GM19238 (cell line): ENCODE measurements around the gene MYOZ2.
A peak's percentile ranks its signal among the peaks of the same experiment; 100 is the strongest.

ENCODE experiments used
- DNase-seq: peaks from one replicate; pipeline ENCODE4 v3.0.0; 2011; ENCODE audit warnings: low spot score; ENCODE audit not compliant: insufficient read length

The MYOZ2 gene

DNA sequence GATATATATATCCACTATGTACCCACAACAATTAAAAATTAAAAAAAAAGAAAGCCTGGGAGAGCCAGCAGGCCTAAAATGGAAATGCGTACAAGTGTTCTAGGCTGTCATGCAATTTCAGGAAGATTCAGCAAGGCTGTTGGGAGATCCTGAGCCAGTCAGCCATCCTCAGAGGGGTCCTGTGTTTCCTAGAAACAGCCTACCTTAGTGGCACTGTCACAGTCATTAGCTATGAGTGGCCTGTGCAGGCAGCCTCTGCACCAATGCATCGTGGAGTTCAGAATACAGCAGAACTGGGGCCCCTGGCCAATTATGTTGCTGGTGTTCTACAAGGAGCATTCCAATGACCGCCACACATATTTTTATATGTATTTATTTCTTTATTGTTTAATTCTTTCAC, 55.9 kb downstream of the MYOZ2 start:
- DNase-seq: no peak

DNA sequence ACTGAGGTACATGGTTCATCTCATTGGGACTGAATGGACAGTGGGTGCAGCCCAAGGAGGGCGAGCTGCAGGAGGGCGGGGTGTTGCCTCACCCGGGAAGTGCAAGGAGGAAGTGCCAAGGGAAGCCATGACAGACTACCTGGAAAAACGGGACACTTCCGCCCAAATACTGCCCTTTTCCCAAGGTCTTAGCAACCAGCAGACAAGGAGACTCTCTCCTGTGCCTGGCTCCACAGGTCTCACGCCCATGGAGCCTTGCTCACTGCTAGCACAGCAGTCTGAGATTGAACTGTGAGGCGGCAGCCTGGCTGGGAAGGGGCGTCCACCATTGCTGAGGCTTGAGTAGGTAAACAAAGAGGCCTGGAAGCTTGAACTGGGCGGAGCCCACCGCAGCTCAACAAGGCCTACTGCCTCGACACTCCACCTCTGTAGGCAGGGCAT, 62.2 kb downstream of the MYOZ2 start:
- no peak for DNase-seq

- no peak for DNase-seq
Measured at GRCh38 chr4:119204916-119205315, 69.3 kb downstream of the MYOZ2 start.

- DNase-seq: no peak
Measured at GRCh38 chr4:119205690-119206089, 70.1 kb downstream of the MYOZ2 start.

GRCh38 chr4:119206178-119206577, 70.5 kb downstream of the MYOZ2 start:
- no peak for DNase-seq

GRCh38 chr4:119207051-119207450, 71.4 kb downstream of the MYOZ2 start:
- no peak for DNase-seq

GRCh38 chr4:119209077-119209476, 73.4 kb downstream of the MYOZ2 start:
- DNase-seq: no peak

GRCh38 chr4:119209586-119209985, 74.0 kb downstream of the MYOZ2 start:
- no peak for DNase-seq

DNA sequence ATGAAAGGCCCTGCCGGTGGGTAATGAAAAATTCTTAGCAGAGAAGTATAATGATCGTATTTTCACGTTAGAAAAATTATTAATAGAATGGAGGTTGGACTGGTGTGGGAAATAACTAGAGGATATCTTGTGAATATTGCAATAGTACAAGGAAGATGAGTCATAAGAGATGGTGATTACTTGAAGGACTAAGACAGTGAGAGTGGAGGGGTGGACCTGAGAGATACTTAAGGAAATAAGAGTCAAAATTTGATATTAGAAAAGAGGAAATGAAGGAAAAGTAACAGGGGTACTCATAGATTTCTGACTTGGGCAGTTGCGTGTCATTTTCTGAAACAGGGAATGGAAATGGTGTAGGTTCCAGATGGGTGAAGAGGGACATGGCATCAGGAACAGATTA, 75.1 kb downstream of the MYOZ2 start:
- DNase-seq: no peak

- DNase-seq: no peak
Measured at GRCh38 chr4:119211867-119212233, 76.2 kb downstream of the MYOZ2 start.

DNA sequence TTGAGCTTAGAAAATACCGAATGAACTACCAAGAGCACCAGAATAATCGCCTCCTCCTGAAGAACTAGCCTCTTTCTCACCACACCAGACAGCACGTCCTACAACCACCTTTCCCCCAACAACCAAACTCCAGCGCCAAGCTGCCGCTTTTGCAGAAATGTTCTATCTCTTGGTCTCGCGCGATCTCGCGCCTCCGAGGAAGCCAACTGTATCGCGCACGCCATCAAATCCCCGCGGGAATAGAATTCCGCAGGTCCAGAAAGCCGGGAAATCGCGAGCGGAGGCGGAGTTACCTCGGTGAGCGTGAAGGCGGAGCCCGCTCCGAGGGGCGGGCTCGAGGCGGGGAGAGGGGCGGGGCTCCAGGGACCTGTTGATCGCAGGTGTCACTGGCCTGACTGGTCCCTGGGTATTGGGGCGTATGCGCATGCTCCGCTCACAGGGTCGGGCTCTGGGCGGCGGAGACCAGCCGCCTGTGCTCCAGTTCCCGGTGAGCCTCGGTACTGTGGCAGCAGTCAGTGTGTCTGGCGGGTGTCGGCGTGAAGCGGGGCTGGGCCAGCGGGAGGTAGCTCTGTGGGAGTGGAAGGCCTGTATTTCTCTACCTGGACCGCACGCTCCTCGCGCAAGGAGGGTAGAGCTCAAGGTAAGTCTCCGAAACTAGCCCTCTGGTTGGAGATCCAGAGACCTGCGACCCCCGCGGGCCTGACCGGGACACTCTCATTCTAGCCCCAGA, 76.8 kb downstream of the MYOZ2 start, which contains the start of gene USP53:
TSS of gene USP53 (plus strand) at position 480 of the 730 bp plus-strand sequence. CDS start 27,047 bp downstream, outside the sequence.
- DNase-seq: peak; percentile 84

GRCh38 chr4:119212964-119213606, 77.5 kb downstream of the MYOZ2 start:
- peak; percentile 23 for DNase-seq

GRCh38 chr4:119218093-119218492, 82.5 kb downstream of the MYOZ2 start:
- DNase-seq: no peak

GRCh38 chr4:119221412-119221811, 85.8 kb downstream of the MYOZ2 start:
- DNase-seq: no peak

DNA sequence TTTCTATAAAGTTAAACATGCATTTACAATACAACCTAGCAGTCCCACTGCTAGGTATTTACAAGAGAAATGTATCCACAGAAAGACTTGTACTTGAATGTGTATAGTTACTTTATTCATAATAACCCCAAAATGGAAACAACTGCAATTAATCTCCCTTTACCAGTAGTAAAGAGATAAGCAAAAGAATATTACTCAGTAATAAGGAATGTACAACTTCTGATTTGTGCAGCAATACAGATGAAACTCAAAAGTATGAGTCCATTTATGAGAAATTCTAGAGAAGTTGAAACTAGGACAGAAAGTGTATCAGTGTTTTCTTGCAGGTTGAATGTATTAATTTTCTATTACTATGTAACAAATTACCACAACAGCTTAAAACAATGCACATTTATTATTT, 92.1 kb downstream of the MYOZ2 start:
- no peak for DNase-seq

GRCh38 chr4:119228406-119228805, 92.8 kb downstream of the MYOZ2 start:
- DNase-seq: no peak

- no peak for DNase-seq
Measured at GRCh38 chr4:119229908-119230687, 94.5 kb downstream of the MYOZ2 start.

DNA sequence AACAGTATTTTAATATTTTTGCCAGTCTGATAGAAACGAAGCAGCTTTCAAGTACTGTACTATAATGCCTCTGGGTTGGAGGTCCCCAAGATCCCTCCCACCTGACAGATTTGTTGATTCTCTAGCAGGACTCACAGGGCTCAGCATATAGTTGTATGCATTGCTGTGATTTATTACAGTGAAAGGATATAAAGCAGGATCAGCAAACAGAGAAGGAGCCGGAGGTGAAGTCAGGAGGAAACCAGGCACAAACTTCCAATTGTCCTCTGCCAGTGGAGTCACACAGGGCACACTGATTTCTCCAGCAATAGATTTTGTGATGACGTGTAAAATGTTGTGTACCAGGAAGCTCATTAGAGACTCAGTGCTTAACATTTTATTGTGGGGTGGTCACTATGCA, 95.9 kb downstream of the MYOZ2 start:
- DNase-seq: no peak

DNA sequence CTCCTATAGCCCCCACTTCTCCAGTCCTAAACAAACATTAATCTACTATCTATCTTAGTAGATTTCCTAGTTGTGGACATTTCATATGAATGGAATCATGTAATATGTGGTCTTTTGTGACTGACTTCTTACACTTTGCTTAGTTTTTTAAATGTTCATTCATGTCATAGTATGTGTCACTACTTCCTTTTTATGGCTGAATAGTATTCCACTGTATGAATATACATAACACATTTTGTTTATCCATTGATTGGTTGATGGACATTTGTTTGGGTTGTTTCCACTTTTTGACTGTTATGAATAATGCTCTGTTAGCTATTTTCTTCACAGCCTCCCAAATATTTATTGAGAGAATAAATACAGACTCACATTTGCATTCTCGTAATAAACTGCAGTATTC, 96.7 kb downstream of the MYOZ2 start:
- no peak for DNase-seq

DNA sequence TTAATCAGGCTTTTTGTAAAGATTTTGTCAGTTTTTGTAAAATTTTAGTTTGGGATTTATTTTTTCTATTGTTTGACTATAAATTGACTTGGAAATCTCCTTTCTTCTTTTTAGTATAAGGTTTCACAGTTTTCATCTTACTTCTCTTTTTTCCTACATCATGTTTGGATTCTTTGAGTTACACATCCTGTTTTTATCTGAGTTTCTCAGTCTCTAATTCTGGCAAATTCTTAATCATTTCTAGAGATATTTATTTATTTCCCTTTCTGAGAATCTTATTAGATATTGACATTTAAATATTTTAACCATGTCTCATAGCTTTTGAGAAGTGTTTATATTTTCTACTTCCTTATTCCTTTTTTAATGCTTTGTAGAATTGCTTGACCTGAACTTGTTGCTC, 97.6 kb downstream of the MYOZ2 start:
- DNase-seq: no peak

GRCh38 chr4:119233750-119234149, 98.1 kb downstream of the MYOZ2 start:
- DNase-seq: no peak

DNA sequence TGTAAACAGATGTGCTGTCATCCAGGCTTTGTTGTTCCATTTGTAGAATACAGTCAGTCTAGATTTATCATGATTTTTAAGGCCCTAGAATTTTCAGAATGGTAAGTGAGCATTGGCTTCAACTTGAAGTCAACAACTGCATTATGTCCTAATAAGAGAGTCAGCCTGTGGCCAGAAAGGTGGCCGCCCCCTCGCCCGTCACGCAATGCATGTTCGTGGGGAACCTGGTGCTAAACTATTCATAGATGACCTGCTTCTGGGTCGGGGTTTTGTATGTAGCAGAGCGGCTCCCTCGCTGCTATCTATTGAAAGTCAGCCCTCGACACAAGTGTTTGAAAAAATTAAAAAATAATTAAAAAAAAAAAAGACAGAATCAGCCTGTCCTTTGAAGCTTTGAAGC, 101.6 kb downstream of the MYOZ2 start:
- no peak for DNase-seq
